GM23338 (cell line): Measurements from ENCODE around the gene GRAMD1C. TPM values are rescaled to one million over a fixed set of nuclear protein-coding genes. Genes with fewer than 3 reads are reported as not detected.

Experiments
- CREB1 ChIP-seq: fragments of 250-450 bp; sonication (Bioruptor Pico); IDR thresholded peaks from 2 replicates; pipeline ENCODE4 v1.5.0; 2020; ENCODE audit warnings: low read depth, mild to moderate bottlenecking, moderate library complexity
- EZH2 ChIP-seq: fragments of 200-600 bp; sonication (generic); IDR thresholded peaks from one replicate; pipeline ENCODE4 v1.8.0; 2017; ENCODE audit warnings: antibody characterized with exemption, mild to moderate bottlenecking, low read depth; ENCODE audit not compliant: unreplicated experiment
- EZH2phosphoT487 ChIP-seq: fragments of 200-600 bp; sonication (generic); IDR thresholded peaks from one replicate; pipeline ENCODE4 v1.8.1; 2018; ENCODE audit warnings: antibody characterized with exemption; ENCODE audit not compliant: unreplicated experiment
- JUNB ChIP-seq: IDR thresholded peaks from one replicate; pipeline ENCODE4 v1.6.1; 2016; ENCODE audit warnings: antibody characterized with exemption; ENCODE audit not compliant: unreplicated experiment
- NANOG ChIP-seq: IDR thresholded peaks from 2 replicates; pipeline ENCODE4 v1.6.1; 2016; ENCODE audit warnings: antibody characterized with exemption, borderline replicate concordance
- POLR2AphosphoS5 ChIP-seq: IDR thresholded peaks from 2 replicates; pipeline ENCODE4 v1.6.1; 2016; ENCODE audit warnings: antibody characterized with exemption, low read depth
- ZNF331 ChIP-seq: fragments of 250-450 bp; sonication (Bioruptor Pico); IDR thresholded peaks from 2 replicates; pipeline ENCODE4 v1.5.0; 2020; ENCODE audit warnings: low read depth, mild to moderate bottlenecking, moderate library complexity
- polyA plus RNA-seq: library from polyadenylated mRNA; unstranded; fragments of >200 nt; fragmentation: Nextera tagmentation; extraction: Ambion mirVana; gene quantifications from 2 replicates; pipeline ENCODE4 v1.2.1, GENCODE V29; 2016
- total RNA-seq: library from RNA; depleted of rRNA; stranded (reverse); fragments of >200 nt; shearing (Covaris generic); gene quantifications from 2 replicates; pipeline ENCODE4 v1.2.3, GENCODE V29; 2014
- TF ChIP-seq, protein P1 (sequence below): fragments of 250-450 bp; sonication (Bioruptor Pico); IDR thresholded peaks from 2 replicates; pipeline ENCODE4 v1.5.0; 2020; ENCODE audit warnings: mild to moderate bottlenecking, moderate library complexity
- TF ChIP-seq, protein P2 (sequence below): IDR thresholded peaks from one replicate; pipeline ENCODE4 v1.6.1; 2018; ENCODE audit warnings: antibody characterized with exemption; ENCODE audit not compliant: unreplicated experiment

GRAMD1C gene
- total and polyA plus RNA-seq, 2 experiments from 2014 or later: 3.3 to 3.6 TPM

DNA sequence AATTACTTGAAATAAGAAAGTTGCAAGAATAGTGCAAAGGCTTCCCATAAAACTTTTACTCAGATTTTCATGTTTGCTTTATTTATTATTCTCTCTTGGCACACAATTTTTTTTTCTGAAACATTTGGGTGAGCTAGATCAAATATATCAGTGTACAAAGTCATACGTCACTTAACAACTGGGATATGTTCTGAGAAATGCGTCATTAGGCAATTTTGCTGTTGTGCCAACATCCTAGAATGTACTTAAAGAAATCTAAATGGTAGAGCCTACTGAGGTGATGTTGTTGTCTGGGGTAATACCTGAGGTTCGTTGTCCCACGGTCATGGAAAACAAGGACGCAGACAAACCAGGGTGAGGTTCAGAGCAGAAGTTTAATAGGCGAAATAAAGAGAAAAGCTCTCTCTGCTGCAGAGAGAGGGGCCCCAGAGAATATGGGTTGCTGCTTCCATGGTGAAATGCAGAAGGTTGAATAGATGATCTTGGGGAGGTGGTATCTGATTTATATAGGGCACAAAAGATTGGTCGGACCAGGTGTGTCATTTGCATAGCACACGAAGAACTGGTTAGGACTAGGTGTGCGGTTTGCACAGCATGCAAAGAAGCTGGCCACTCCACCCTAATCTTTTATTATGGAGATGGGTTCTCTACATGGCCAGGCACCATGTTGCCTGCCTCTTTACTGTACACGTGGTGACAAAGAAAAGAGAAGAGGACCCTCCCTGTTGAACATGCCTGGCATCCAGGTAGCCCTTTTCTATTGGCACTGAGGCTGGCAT lies 8.8 kb upstream of the GRAMD1C start (continued):
- TF ChIP-seq, protein P1, sequence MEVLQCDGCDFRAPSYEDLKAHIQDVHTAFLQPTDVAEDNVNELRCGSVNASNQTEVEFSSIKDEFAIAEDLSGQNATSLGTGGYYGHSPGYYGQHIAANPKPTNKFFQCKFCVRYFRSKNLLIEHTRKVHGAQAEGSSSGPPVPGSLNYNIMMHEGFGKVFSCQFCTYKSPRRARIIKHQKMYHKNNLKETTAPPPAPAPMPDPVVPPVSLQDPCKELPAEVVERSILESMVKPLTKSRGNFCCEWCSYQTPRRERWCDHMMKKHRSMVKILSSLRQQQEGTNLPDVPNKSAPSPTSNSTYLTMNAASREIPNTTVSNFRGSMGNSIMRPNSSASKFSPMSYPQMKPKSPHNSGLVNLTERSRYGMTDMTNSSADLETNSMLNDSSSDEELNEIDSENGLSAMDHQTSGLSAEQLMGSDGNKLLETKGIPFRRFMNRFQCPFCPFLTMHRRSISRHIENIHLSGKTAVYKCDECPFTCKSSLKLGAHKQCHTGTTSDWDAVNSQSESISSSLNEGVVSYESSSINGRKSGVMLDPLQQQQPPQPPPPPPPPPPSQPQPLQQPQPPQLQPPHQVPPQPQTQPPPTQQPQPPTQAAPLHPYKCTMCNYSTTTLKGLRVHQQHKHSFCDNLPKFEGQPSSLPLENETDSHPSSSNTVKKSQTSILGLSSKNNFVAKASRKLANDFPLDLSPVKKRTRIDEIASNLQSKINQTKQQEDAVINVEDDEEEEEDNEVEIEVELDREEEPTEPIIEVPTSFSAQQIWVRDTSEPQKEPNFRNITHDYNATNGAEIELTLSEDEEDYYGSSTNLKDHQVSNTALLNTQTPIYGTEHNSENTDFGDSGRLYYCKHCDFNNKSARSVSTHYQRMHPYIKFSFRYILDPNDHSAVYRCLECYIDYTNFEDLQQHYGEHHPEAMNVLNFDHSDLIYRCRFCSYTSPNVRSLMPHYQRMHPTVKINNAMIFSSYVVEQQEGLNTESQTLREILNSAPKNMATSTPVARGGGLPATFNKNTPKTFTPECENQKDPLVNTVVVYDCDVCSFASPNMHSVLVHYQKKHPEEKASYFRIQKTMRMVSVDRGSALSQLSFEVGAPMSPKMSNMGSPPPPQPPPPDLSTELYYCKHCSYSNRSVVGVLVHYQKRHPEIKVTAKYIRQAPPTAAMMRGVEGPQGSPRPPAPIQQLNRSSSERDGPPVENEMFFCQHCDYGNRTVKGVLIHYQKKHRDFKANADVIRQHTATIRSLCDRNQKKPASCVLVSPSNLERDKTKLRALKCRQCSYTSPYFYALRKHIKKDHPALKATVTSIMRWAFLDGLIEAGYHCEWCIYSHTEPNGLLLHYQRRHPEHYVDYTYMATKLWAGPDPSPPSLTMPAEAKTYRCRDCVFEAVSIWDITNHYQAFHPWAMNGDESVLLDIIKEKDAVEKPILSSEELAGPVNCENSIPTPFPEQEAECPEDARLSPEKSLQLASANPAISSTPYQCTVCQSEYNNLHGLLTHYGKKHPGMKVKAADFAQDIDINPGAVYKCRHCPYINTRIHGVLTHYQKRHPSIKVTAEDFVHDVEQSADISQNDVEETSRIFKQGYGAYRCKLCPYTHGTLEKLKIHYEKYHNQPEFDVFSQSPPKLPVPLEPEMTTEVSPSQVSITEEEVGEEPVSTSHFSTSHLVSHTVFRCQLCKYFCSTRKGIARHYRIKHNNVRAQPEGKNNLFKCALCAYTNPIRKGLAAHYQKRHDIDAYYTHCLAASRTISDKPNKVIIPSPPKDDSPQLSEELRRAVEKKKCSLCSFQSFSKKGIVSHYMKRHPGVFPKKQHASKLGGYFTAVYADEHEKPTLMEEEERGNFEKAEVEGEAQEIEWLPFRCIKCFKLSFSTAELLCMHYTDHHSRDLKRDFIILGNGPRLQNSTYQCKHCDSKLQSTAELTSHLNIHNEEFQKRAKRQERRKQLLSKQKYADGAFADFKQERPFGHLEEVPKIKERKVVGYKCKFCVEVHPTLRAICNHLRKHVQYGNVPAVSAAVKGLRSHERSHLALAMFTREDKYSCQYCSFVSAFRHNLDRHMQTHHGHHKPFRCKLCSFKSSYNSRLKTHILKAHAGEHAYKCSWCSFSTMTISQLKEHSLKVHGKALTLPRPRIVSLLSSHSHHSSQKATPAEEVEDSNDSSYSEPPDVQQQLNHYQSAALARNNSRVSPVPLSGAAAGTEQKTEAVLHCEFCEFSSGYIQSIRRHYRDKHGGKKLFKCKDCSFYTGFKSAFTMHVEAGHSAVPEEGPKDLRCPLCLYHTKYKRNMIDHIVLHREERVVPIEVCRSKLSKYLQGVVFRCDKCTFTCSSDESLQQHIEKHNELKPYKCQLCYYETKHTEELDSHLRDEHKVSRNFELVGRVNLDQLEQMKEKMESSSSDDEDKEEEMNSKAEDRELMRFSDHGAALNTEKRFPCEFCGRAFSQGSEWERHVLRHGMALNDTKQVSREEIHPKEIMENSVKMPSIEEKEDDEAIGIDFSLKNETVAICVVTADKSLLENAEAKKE (CRISPR knock-in tag): no peak
- TF ChIP-seq POLR2AphosphoS5: no peak
- no peak for TF ChIP-seq CREB1 (CRISPR knock-in tag)
- TF ChIP-seq EZH2: no peak
- TF ChIP-seq ZNF331 (CRISPR knock-in tag): no peak
- TF ChIP-seq, protein P2, sequence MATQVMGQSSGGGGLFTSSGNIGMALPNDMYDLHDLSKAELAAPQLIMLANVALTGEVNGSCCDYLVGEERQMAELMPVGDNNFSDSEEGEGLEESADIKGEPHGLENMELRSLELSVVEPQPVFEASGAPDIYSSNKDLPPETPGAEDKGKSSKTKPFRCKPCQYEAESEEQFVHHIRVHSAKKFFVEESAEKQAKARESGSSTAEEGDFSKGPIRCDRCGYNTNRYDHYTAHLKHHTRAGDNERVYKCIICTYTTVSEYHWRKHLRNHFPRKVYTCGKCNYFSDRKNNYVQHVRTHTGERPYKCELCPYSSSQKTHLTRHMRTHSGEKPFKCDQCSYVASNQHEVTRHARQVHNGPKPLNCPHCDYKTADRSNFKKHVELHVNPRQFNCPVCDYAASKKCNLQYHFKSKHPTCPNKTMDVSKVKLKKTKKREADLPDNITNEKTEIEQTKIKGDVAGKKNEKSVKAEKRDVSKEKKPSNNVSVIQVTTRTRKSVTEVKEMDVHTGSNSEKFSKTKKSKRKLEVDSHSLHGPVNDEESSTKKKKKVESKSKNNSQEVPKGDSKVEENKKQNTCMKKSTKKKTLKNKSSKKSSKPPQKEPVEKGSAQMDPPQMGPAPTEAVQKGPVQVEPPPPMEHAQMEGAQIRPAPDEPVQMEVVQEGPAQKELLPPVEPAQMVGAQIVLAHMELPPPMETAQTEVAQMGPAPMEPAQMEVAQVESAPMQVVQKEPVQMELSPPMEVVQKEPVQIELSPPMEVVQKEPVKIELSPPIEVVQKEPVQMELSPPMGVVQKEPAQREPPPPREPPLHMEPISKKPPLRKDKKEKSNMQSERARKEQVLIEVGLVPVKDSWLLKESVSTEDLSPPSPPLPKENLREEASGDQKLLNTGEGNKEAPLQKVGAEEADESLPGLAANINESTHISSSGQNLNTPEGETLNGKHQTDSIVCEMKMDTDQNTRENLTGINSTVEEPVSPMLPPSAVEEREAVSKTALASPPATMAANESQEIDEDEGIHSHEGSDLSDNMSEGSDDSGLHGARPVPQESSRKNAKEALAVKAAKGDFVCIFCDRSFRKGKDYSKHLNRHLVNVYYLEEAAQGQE: no peak
- TF ChIP-seq EZH2phosphoT487: no peak
- TF ChIP-seq NANOG: no peak
- no peak for TF ChIP-seq JUNB
